ENCODE data around the gene RALGAPA2. TPM values are rescaled to one million over a fixed set of nuclear protein-coding genes. Genes with fewer than 3 reads are reported as not detected.

RALGAPA2 gene
- total and polyA plus RNA-seq, 2 experiments from 2014 or later = 1.3 to 2.6 TPM

DNA sequence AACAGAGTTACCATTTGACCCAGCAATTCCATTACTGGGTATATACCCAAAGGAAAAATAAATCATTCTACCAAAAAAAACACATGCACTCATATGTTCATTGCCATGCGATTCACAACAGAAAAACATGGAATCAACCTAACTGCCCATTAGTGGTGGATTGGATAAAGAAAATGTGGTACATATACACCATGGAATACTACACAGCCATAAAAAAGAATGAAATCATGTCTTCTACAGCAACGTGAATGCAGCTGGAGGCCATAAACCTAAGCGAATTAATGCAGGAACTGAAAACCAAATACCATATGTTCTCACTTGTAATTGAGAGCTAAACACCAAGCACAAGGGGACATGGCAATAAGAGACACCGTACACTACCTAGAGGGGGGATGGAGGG lies 12.5 kb downstream of the RALGAPA2 start:
- Histone ChIP-seq H3K4me2 (ENCODE audit: unreplicated experiment) (no peak overlapping the region), H4K20me1 (ENCODE audit: insufficient read depth) (no peaks in the 10 kb centered on the region; the same call in 1 of the 2 replicates), H3K4me1 (ENCODE audit: insufficient read depth) (no peaks in the 10 kb centered on the region), H3K4me3 (no peak overlapping the region), H3F3A (ENCODE audit: insufficient read depth) (no peaks in the 10 kb centered on the region), H3K9ac (no peak overlapping the region), H3K36me3 (ENCODE audit: low read depth) (no peaks in the 10 kb centered on the region), H2AFZ (no peak overlapping the region), H3K27ac (no peak overlapping the region), H3K27me3 (replicated peaks; ENCODE audit: insufficient read depth) (no peaks in the 10 kb centered on the region), H3K79me2 (ENCODE audit: insufficient read depth) (no peaks in the 10 kb centered on the region), H3K9me3 (ENCODE audit: low read depth) (no peaks in the 10 kb centered on the region), H3K9me2 (ENCODE audit: insufficient read depth) (no peaks in the 10 kb centered on the region)
- TF ChIP-seq EZH2 (IDR thresholded peaks at IDR 0.05; ENCODE audit: insufficient read depth, poor library complexity, severe bottlenecking) = no peak
- no peak for TF ChIP-seq EZH2phosphoT487 (IDR thresholded peaks at IDR 0.05; ENCODE audit: insufficient read depth, low read depth)
- 66 to 74% methylated on average over 4 of the region's 4 CpGs for WGBS, 2 experiments (ENCODE audit: low coverage in 1 of 2, low lambda C conversion rate in 2 of 2, missing lambda C conversion rate in 2 of 2)
- DNase-seq = no peak
- in situ Hi-C loops (cut with MboI) = no loop called here

- TF ChIP-seq EZH2 (IDR thresholded peaks at IDR 0.05; ENCODE audit: insufficient read depth, poor library complexity, severe bottlenecking) (no peak), EZH2phosphoT487 (IDR thresholded peaks at IDR 0.05; ENCODE audit: insufficient read depth, low read depth) (no peak)
- Histone ChIP-seq H2AFZ (no peak overlapping the region), H3K4me1 (ENCODE audit: insufficient read depth) (no peaks in the 10 kb centered on the region), H4K20me1 (ENCODE audit: insufficient read depth) (no peaks in the 10 kb centered on the region; the same call in 1 of the 2 replicates), H3F3A (ENCODE audit: insufficient read depth) (no peaks in the 10 kb centered on the region), H3K27me3 (replicated peaks; ENCODE audit: insufficient read depth) (no peaks in the 10 kb centered on the region), H3K36me3 (ENCODE audit: low read depth) (no peaks in the 10 kb centered on the region), H3K9me3 (ENCODE audit: low read depth) (no peaks in the 10 kb centered on the region), H3K27ac (no peak overlapping the region), H3K9me2 (ENCODE audit: insufficient read depth) (no peaks in the 10 kb centered on the region), H3K4me2 (ENCODE audit: unreplicated experiment) (no peak overlapping the region), H3K4me3 (no peak overlapping the region), H3K9ac (no peak overlapping the region), H3K79me2 (ENCODE audit: insufficient read depth) (no peaks in the 10 kb centered on the region)
- WGBS, 2 experiments (ENCODE audit: low coverage in 1 of 2, low lambda C conversion rate in 2 of 2, missing lambda C conversion rate in 2 of 2) = 56 to 67% methylated on average over 3 of the region's 3 CpGs
- in situ Hi-C loops (cut with MboI) = no loop called here
- no peak for DNase-seq
These were observed 13.3 kb downstream of the RALGAPA2 start for GRCh38 chr20:20699144-20699543.

- no peak for TF ChIP-seq EZH2 (IDR thresholded peaks at IDR 0.05; ENCODE audit: insufficient read depth, poor library complexity, severe bottlenecking)
- no peak for TF ChIP-seq EZH2phosphoT487 (IDR thresholded peaks at IDR 0.05; ENCODE audit: insufficient read depth, low read depth)
- in situ Hi-C loops (cut with MboI) = no loop called here
- H3K79me2 ChIP-seq (ENCODE audit: insufficient read depth) = no peaks in the 10 kb centered on the region
- no peaks in the 10 kb centered on the region for H3K27me3 ChIP-seq (replicated peaks; ENCODE audit: insufficient read depth)
- WGBS, 2 experiments (ENCODE audit: low coverage in 1 of 2, low lambda C conversion rate in 2 of 2, missing lambda C conversion rate in 2 of 2) = 80 to 87% methylated on average over 4 of the region's 4 CpGs
- no peaks in the 10 kb centered on the region for H3K4me1 ChIP-seq (ENCODE audit: insufficient read depth)
- H3K9ac ChIP-seq = no peak overlapping the region
- no peaks in the 10 kb centered on the region for H3K9me2 ChIP-seq (ENCODE audit: insufficient read depth)
- H2AFZ ChIP-seq = no peak overlapping the region
- no peaks in the 10 kb centered on the region for H3F3A ChIP-seq (ENCODE audit: insufficient read depth)
- no peak overlapping the region for H3K4me2 ChIP-seq (ENCODE audit: unreplicated experiment)
- H3K4me3 ChIP-seq = no peak overlapping the region
- no peak for DNase-seq
- no peaks in the 10 kb centered on the region for H3K9me3 ChIP-seq (ENCODE audit: low read depth)
- H3K36me3 ChIP-seq (ENCODE audit: low read depth) = no peaks in the 10 kb centered on the region
- no peaks in the 10 kb centered on the region; the same call in 1 of the 2 replicates for H4K20me1 ChIP-seq (ENCODE audit: insufficient read depth)
- no peak overlapping the region for H3K27ac ChIP-seq
These were observed 15.1 kb downstream of the RALGAPA2 start for GRCh38 chr20:20697325-20697845.

- no peaks in the 10 kb centered on the region for H3K79me2 ChIP-seq (ENCODE audit: insufficient read depth)
- no peaks in the 10 kb centered on the region for H3F3A ChIP-seq (ENCODE audit: insufficient read depth)
- no peaks in the 10 kb centered on the region for H3K9me2 ChIP-seq (ENCODE audit: insufficient read depth)
- in situ Hi-C loops (cut with MboI) = no loop called here
- no peak overlapping the region for H3K4me3 ChIP-seq
- TF ChIP-seq EZH2 (IDR thresholded peaks at IDR 0.05; ENCODE audit: insufficient read depth, poor library complexity, severe bottlenecking) = no peak
- no peak for TF ChIP-seq EZH2phosphoT487 (IDR thresholded peaks at IDR 0.05; ENCODE audit: insufficient read depth, low read depth)
- H3K4me2 ChIP-seq (ENCODE audit: unreplicated experiment) = no peak overlapping the region
- no peak overlapping the region for H3K9ac ChIP-seq
- H3K36me3 ChIP-seq (ENCODE audit: low read depth) = no peaks in the 10 kb centered on the region
- no peaks in the 10 kb centered on the region; the same call in 1 of the 2 replicates for H4K20me1 ChIP-seq (ENCODE audit: insufficient read depth)
- 72 to 95% methylated on average over 1 of the region's 1 CpG for WGBS, 2 experiments (ENCODE audit: low coverage in 1 of 2, low lambda C conversion rate in 2 of 2, missing lambda C conversion rate in 2 of 2)
- DNase-seq = no peak
- H3K27me3 ChIP-seq (replicated peaks; ENCODE audit: insufficient read depth) = no peaks in the 10 kb centered on the region
- no peaks in the 10 kb centered on the region for H3K4me1 ChIP-seq (ENCODE audit: insufficient read depth)
- H3K9me3 ChIP-seq (ENCODE audit: low read depth) = no peaks in the 10 kb centered on the region
- H2AFZ ChIP-seq = no peak overlapping the region
- no peak overlapping the region for H3K27ac ChIP-seq
These were observed 17.1 kb downstream of the RALGAPA2 start for GRCh38 chr20:20695250-20695816.

All from GM23248 (cell line).